Mesenchymal stem cell (in vitro differentiated cells and primary cell): ENCODE measurements around the gene SMIM44.
A peak's percentile ranks its signal among the peaks of the same experiment; 100 is the strongest.

ENCODE experiments used
- DNase-seq: peaks from one replicate; pipeline ENCODE4 v3.0.0-alpha.2; 2013
- H2AFZ ChIP-seq: one replicate; pipeline ENCODE4 v1.6.1; 2013; ENCODE audit warnings: low read depth, mild to moderate bottlenecking, control low read depth, inconsistent platforms, low read length, moderate library complexity
- H2AK5ac ChIP-seq: 2 replicates; pipeline ENCODE4 v1.6.1; 2013; ENCODE audit warnings: low read length, moderate library complexity, mild to moderate bottlenecking, inconsistent platforms; ENCODE audit not compliant: severe bottlenecking
- H2BK120ac ChIP-seq: one replicate; pipeline ENCODE4 v1.6.1; 2013; ENCODE audit warnings: low read depth, mild to moderate bottlenecking, inconsistent platforms, low read length, moderate library complexity
- H2BK12ac ChIP-seq, 2 experiments: one replicate each; pipeline ENCODE4 v1.6.1; 2013; ENCODE audit warnings: inconsistent platforms in 2 of 2, low read length in 2 of 2, mild to moderate bottlenecking in 2 of 2, moderate library complexity in 2 of 2, control low read depth in 1 of 2
- H2BK15ac ChIP-seq: one replicate; pipeline ENCODE4 v1.6.1; 2013; ENCODE audit warnings: mild to moderate bottlenecking, low read depth, inconsistent platforms; ENCODE audit not compliant: poor library complexity, severe bottlenecking
- H2BK5ac ChIP-seq: 2 replicates; pipeline ENCODE4 v1.6.1; 2013; ENCODE audit warnings: low read depth, mild to moderate bottlenecking, low read length, control low read depth, inconsistent platforms; ENCODE audit not compliant: poor library complexity, severe bottlenecking
- H3K14ac ChIP-seq, 2 experiments: one replicate each; pipeline ENCODE4 v1.6.1; 2013; ENCODE audit warnings: inconsistent platforms in 2 of 2, low read length in 2 of 2, control low read depth in 1 of 2, mild to moderate bottlenecking in 1 of 2, moderate library complexity in 1 of 2
- H3K18ac ChIP-seq, 2 experiments: one replicate each; pipeline ENCODE4 v1.6.1; 2013; ENCODE audit warnings: inconsistent platforms in 2 of 2, low read length in 2 of 2, control low read depth in 1 of 2, low read depth in 1 of 2, mild to moderate bottlenecking in 1 of 2
- H3K23ac ChIP-seq, 2 experiments: one replicate each; pipeline ENCODE4 v1.6.1; 2013; ENCODE audit warnings: inconsistent platforms in 2 of 2, low read length in 2 of 2, mild to moderate bottlenecking in 2 of 2, moderate library complexity in 2 of 2, control low read depth in 1 of 2
- H3K27ac ChIP-seq: 2 replicates; pipeline ENCODE4 v1.5.1; 2013; ENCODE audit warnings: mild to moderate bottlenecking, moderate library complexity, low read length, control low read depth, inconsistent platforms; ENCODE audit not compliant: poor library complexity, severe bottlenecking
- H3K27me3 ChIP-seq, 2 experiments: 2 replicates each; pipeline versions ENCODE4 v1.6.1 to v1.7.0; 2013; ENCODE audit warnings: low read length in 2 of 2, mild to moderate bottlenecking in 2 of 2, moderate library complexity in 2 of 2, control low read depth in 1 of 2, inconsistent platforms in 1 of 2; ENCODE audit not compliant: control insufficient read depth in 1 of 2, insufficient read depth in 1 of 2
- H3K36me3 ChIP-seq, 2 experiments: 2 replicates each; pipeline versions ENCODE4 v1.6.1 to v1.7.0; 2013; ENCODE audit warnings: low read length in 2 of 2, control low read depth in 1 of 2, inconsistent platforms in 1 of 2, low read depth in 1 of 2, mild to moderate bottlenecking in 1 of 2; ENCODE audit not compliant: insufficient read depth in 2 of 2, control insufficient read depth in 1 of 2
- H3K4ac ChIP-seq, 2 experiments: one replicate each; pipeline ENCODE4 v1.6.1; 2013; ENCODE audit warnings: inconsistent platforms in 2 of 2, low read length in 2 of 2, mild to moderate bottlenecking in 2 of 2, moderate library complexity in 2 of 2, control low read depth in 1 of 2, low read depth in 1 of 2
- H3K4me1 ChIP-seq: 2 replicates; pipeline ENCODE4 v1.6.1; 2013; ENCODE audit warnings: low read depth, low read length, control low read depth; ENCODE audit not compliant: control insufficient read depth, insufficient read depth
- H3K4me2 ChIP-seq: 2 replicates; pipeline ENCODE4 v1.6.1; 2013; ENCODE audit warnings: low read length, mild to moderate bottlenecking, inconsistent platforms; ENCODE audit not compliant: poor library complexity, severe bottlenecking
- H3K4me3 ChIP-seq, 2 experiments: 2 replicates each; pipeline versions ENCODE4 v1.5.1 to v1.7.0; 2013; ENCODE audit warnings: low read length in 2 of 2, mild to moderate bottlenecking in 2 of 2, control low read depth in 1 of 2, low read depth in 1 of 2; ENCODE audit not compliant: insufficient read depth in 1 of 2
- H3K79me1 ChIP-seq: replicated peaks from 2 replicates; pipeline ENCODE4 v1.6.1; 2013; ENCODE audit warnings: mild to moderate bottlenecking, control low read depth, low read length, inconsistent platforms; ENCODE audit not compliant: poor library complexity, severe bottlenecking
- H3K9ac ChIP-seq: 2 replicates; pipeline ENCODE4 v1.7.0; 2013; ENCODE audit warnings: mild to moderate bottlenecking, low read length, moderate library complexity
- H3K9me3 ChIP-seq: 2 replicates; pipeline ENCODE4 v1.7.0; 2013; ENCODE audit warnings: mild to moderate bottlenecking, low read length; ENCODE audit not compliant: control insufficient read depth
- H4K8ac ChIP-seq: one replicate; pipeline ENCODE4 v1.6.1; 2013; ENCODE audit warnings: inconsistent platforms, mild to moderate bottlenecking, low read length, moderate library complexity
- H4K91ac ChIP-seq: one replicate; pipeline ENCODE4 v1.6.1; 2013; ENCODE audit warnings: mild to moderate bottlenecking, low read length, inconsistent platforms
- WGBS: methylation state at CpG from one replicate; pipeline ENCODE4 v1.1.7; 2013; ENCODE audit warnings: mixed read lengths; 5-methylcytosine and 5-hydroxymethylcytosine counted together

The SMIM44 gene

GRCh38 chr19:3497757-3498520 is 14.7 kb upstream of the SMIM44 start:
- no peak overlapping the region for H2AFZ ChIP-seq
- H2BK15ac ChIP-seq: no peak overlapping the region
- H2BK120ac ChIP-seq: no peak overlapping the region
- no peak overlapping the region for H4K8ac ChIP-seq
- H3K23ac ChIP-seq: no peak overlapping the region
- no peak overlapping the region for H3K14ac ChIP-seq
- peaks cover 19% of the 10 kb centered on the region for H3K79me1 ChIP-seq
- H3K36me3 ChIP-seq: peaks cover 30 to 44% of the 10 kb centered on the region in 2 experiments
- no peak overlapping the region for H2BK12ac ChIP-seq
- peak overlapping the region; percentile 67 for H2AK5ac ChIP-seq
- no peak for DNase-seq
- no peak overlapping the region for H3K4ac ChIP-seq
- no peak overlapping the region for H3K18ac ChIP-seq
- H3K4me1 ChIP-seq: peaks cover 18% of the 10 kb centered on the region
- H3K27ac ChIP-seq: peak overlapping the region; percentile 95
- peak overlapping the region; percentile 63 for H2BK5ac ChIP-seq
- no peak overlapping the region for H4K91ac ChIP-seq
- no peaks in the 10 kb centered on the region for H3K9me3 ChIP-seq
- no peaks in the 10 kb centered on the region for H3K27me3 ChIP-seq
- WGBS: 95% methylated on average over 5 of the region's 5 CpGs
- H3K9ac ChIP-seq: no peak overlapping the region
- peak overlapping the region; percentile 29 for H3K4me2 ChIP-seq
- H3K4me3 ChIP-seq: no peak overlapping the region

GRCh38 chr19:3496392-3497273 is 13.4 kb upstream of the SMIM44 start:
- 98% methylated on average over 32 of the region's 32 CpGs for WGBS
- Histone ChIP-seq H3K4me1 (peaks cover 29% of the 10 kb centered on the region), H2AFZ (no peak overlapping the region), H2BK5ac (no peak overlapping the region), H3K9me3 (no peaks in the 10 kb centered on the region), H2BK120ac (no peak overlapping the region), H2BK12ac (no peak overlapping the region), H4K8ac (no peak overlapping the region), H3K4me2 (no peak overlapping the region), H3K4me3 (no peak overlapping the region), H3K36me3 (peaks cover 36 to 57% of the 10 kb centered on the region in 2 experiments), H3K9ac (no peak overlapping the region), H3K23ac (no peak overlapping the region), H4K91ac (no peak overlapping the region), H3K14ac (no peak overlapping the region), H3K18ac (no peak overlapping the region), H3K27me3 (no peaks in the 10 kb centered on the region), H2BK15ac (no peak overlapping the region), H2AK5ac (no peak overlapping the region), H3K79me1 (peaks cover 28% of the 10 kb centered on the region), H3K4ac (no peak overlapping the region), H3K27ac (no peak overlapping the region)
- no peak for DNase-seq

- Histone ChIP-seq H3K23ac (no peak overlapping the region), H3K79me1 (peaks cover 38% of the 10 kb centered on the region), H3K14ac (no peak overlapping the region), H4K91ac (no peak overlapping the region), H4K8ac (no peak overlapping the region), H3K18ac (no peak overlapping the region), H3K36me3 (peaks cover 40 to 75% of the 10 kb centered on the region in 2 experiments), H2BK12ac (no peak overlapping the region), H3K4me3 (no peak overlapping the region), H3K4me1 (peaks cover 38% of the 10 kb centered on the region), H2AK5ac (no peak overlapping the region), H3K27ac (no peak overlapping the region), H2BK120ac (no peak overlapping the region), H2AFZ (no peak overlapping the region), H2BK5ac (no peak overlapping the region), H3K27me3 (no peaks in the 10 kb centered on the region), H3K4ac (no peak overlapping the region), H3K4me2 (no peak overlapping the region), H2BK15ac (no peak overlapping the region), H3K9ac (no peak overlapping the region), H3K9me3 (no peaks in the 10 kb centered on the region)
- over 99% methylated on average over 18 of the region's 18 CpGs for WGBS
- no peak for DNase-seq
Observed at GRCh38 chr19:3494559-3494958, 11.3 kb upstream of the SMIM44 start.

GRCh38 chr19:3494051-3494450 is 10.8 kb upstream of the SMIM44 start:
- Histone ChIP-seq H3K4me3 (no peak overlapping the region), H2BK120ac (no peak overlapping the region), H3K36me3 (peaks cover 40 to 75% of the 10 kb centered on the region in 2 experiments), H4K8ac (no peak overlapping the region), H3K27me3 (no peaks in the 10 kb centered on the region), H2AFZ (no peak overlapping the region), H2BK15ac (no peak overlapping the region), H3K4me2 (no peak overlapping the region), H2BK12ac (no peak overlapping the region), H3K23ac (no peak overlapping the region), H3K4me1 (peaks cover 38% of the 10 kb centered on the region), H4K91ac (no peak overlapping the region), H3K27ac (no peak overlapping the region), H3K9ac (no peak overlapping the region), H3K4ac (no peak overlapping the region), H3K14ac (no peak overlapping the region), H3K79me1 (peaks cover 38% of the 10 kb centered on the region), H3K9me3 (no peaks in the 10 kb centered on the region), H2BK5ac (no peak overlapping the region), H2AK5ac (no peak overlapping the region), H3K18ac (no peak overlapping the region)
- no peak for DNase-seq
- 89% methylated on average over 14 of the region's 15 CpGs for WGBS
